C1 segment of cervical spinal cord (tissue), 14 donors: ENCODE data around the gene PAAF1.

ENCODE experiments used
- DNase-seq, 14 donors: peaks; one replicate each; lab custom pipeline; 2025; lab: John Stamatoyannopoulos, UW

PAAF1 gene, protein sequence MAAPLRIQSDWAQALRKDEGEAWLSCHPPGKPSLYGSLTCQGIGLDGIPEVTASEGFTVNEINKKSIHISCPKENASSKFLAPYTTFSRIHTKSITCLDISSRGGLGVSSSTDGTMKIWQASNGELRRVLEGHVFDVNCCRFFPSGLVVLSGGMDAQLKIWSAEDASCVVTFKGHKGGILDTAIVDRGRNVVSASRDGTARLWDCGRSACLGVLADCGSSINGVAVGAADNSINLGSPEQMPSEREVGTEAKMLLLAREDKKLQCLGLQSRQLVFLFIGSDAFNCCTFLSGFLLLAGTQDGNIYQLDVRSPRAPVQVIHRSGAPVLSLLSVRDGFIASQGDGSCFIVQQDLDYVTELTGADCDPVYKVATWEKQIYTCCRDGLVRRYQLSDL

DNA sequence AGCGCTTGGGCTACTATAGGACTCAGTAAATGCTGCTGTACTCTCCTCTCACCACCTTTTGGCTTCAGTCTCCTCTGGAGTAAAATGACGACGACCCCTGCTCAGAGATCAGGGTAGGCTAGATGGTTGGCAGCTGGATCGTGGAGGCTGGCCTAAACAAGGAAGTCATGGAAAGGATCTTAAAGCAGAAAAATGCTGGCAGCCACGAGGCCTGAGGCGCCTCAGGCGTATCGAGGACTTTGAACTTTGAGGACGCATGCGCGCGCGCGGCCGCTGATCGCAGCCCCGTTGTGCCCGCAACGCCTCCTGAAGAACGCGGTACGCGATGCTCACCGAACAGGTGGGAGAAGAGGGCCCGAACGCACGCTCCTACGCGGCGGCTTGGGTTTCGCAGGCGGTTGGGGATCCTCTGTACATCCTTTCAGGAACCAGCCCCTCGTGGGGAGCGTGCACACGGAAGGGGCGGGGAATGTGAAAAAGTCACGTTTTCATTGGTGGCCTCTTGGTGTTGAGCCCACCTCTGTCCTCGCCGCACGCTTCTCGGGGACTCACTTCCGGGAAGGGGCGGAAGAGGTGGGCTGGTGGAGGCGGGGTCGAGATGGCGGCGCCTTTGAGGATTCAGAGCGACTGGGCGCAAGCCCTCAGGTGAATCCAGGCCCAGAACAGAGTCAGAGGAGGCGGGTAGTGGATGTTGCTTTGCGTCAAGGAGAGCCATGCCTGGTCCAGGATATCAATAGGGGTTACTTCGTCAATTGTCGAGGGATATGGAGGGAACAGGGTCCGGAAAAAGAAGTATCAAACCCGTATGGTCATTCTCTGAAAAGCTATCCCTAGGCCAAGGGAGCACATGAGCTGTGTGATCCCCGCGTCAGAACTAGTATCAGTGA is at the start of gene PAAF1, which contains the start of gene COA4:
Gene PAAF1, plus strand, starts transcription at position 576 of the 887 bp plus-strand sequence. Its CDS starts 23 bp downstream, at position 599.
Gene COA4, minus strand, starts transcription at position 423 of the 887 bp plus-strand sequence. CDS start 3,468 bp downstream, outside the sequence.
- peak; percentile 64 to 96 (median 90) for DNase-seq

DNA sequence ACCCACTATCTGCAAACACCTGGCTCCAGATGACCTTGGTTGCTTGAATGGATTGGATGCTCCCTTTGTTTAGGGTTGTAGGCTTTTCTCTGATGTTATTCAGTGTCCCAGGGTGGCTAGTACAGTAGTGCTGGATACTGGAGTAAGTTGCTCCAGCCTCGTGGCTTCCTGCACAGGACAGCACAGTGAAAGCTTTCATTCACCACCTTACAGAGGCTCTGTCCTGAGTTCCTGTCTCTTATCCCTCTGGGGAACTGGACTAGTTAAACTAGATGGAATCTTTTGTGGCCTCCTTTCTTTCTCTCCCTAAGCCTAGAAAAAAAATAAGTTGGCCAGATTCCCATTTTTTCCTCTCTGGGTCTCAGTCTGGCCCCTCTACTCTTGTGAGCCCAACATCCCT is 46.5 kb upstream of the PAAF1 start:
- DNase-seq, result no peak

DNA sequence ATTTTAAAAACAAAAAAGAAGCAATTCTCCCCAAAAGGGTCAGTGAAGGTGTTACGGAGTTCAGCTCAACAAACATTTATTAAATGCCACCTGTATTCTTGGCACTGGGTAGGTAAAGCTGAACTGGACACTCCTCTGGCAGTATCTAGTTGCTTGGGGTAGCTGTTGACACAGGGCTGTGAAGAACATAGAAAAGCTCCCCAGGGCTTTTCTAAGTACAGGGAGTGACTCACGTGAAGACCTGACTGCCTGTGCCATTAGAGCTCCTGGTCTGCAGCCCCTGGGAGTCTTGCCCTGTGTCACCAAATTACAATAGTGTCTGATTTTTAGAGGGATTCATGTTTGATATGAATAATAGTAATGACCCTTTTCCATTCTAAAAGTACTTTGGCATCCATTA is 43.7 kb upstream of the PAAF1 start:
- DNase-seq, result no peak

DNA sequence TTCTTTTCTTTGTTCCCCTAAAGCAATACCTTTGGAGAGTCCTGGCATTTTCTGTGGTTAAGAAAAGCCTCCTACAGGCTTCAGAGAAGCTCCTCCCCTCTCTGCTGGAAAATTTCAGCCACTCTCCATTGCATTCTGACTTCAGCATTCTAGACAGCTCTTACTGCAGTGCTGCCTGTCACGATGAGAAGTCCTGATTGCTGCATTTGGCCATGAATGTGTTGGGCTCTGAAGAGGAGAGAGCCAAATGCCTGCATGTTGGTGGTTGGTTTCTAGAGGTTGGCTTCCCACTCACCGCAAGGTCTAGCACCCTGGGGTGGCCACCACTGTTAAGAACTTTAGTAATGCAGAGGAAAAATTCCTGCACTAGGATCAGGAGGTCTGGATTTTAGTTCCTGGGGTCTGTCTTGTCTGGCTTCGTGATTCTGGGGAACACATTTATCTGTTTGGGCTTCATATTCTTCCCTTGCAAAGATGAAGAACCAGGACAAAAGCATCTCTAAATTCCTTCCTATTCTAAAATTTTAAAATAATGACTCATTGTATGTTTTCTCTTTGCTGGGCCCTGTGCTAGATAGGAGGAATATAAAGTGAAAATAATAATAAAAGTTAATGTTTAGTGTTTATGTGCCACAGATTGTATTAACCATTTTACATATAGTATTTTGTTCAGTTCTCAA is 38.2 kb upstream of the PAAF1 start:
- peak in 1 of 14 donors; percentile 6 for DNase-seq

DNA sequence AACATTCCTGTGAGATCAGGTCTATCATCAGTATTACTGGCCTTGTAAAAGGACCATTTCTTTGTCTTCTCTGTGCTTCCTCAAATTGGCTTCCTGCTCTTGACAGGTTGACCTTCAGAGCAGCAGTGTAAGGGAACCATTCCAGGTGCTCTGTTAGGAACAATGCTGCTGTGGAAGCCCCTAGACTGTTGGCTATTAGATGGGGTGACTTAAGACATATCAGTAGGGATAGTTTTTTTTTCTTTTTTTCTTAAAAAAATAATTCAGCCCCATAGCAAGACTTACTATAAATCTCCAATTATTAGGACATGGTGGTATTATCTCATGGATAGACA is 37.7 kb upstream of the PAAF1 start:
- no peak for DNase-seq

DNA sequence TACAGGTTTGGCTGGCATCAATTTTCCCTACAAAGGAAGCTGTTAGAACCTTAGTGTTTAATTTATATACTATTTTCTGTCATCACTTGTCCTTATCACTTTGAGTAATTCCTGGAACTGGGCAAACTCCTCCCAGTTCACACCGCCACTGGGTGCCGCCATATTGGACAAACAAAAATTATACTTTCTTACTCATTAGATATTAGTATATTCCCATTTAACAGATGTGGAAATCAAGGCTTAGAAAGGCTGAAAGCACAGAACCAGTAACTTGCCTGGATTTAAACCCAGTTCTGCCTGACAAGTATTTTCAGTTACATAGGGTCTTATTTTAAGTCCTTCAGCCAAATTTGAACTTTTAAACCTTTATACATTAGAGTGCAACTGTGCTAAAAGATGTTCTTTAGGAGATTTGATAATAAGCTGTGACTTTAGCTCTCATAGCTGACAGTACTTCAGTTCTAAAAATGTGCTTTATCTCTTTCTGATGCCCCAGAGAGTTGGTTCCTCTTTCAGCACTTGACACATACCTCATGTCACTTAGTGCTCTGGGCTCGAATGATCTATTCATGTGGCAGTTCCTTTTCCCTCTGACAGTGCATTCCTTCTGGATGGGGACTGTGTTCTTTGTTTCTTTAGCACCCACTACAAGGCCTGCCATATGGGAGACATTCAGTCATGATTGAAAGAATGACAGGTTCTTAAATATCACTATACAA is 25.6 kb upstream of the PAAF1 start:
- no peak for DNase-seq

DNA sequence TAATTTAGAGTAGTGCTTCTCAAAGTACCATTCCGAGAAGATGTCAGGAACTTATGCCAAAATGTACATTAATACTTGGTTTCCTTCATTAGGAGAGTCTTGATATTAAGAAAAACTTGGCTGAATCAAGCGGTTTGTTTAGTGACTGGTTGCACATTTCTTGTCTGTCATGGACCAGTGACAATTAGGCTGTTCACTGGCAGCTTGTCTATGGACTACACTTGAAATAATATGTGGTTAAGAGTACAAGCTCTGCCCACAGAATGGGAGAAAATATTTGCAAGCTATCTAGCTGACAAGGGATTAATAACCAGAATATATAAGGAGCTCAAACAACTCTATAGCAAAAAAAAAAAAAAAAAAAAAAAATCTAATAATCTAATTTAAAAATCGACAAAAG is 24.8 kb upstream of the PAAF1 start:
- no peak for DNase-seq

DNA sequence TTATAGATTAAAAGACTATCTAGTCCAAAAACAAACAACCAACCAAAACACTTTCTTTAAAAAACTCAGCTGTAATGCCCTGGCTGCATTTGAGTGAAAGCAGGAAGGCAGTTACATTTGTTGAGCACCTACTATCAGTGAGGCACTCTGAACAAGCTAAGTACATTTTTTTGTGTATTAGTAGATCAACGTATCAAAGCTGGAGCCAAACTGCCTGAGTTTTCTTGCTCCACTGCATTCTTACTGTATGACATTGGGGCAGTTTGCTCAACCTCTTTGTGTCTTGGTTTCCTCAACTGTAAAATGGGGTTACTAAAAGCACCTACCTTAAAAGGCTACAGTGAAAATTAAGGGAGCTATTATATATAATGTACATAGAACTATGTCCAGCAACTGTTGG is 22.1 kb upstream of the PAAF1 start:
- DNase-seq, result no peak

DNA sequence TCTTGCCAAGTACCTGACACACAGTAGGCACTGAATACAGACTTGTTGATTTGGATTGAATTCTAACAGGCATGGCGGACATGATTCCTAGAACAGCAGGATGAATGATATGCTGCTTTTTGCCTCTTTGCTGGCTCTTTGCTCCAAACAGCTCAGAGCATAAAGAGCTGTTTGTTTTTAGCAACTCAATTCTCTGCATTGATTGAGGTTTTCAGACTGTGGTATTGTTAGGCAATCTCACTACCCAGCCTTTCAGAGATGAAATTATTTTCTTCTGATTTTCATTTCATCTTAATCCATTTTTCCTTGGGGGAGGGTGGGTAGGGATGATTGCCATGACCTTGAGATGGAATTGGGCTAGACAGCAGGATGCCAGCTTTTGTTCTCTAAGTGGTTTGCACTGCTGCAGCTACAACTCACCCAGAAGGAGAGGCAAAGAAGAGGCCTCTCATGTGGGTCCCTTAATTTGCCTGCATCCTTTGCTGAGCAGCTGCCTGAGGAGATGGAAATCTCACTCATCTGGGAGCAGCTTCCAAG is 20.7 kb upstream of the PAAF1 start:
- DNase-seq, result peak in 8 of 14 donors; percentile 11 to 58 (median 43)

DNA sequence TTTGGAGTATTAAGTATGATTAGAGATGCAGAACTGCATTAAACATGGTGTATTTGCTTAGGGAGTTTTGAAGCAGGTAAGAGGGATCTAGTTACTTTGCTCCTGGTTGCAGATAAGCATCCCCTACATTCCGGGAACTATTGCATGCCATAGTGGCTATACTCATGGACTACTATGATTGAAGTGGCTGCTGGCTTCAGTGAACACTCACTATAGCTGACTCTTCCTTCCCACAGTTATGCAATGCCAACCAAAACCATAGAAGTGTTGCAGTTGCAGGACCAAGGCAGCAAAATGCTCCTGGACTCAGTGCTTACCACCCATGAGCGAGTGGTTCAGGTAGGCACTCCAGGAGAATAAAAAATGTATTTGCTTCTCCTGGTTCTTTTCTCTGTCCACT is 17.1 kb upstream of the PAAF1 start:
- no peak for DNase-seq

DNA sequence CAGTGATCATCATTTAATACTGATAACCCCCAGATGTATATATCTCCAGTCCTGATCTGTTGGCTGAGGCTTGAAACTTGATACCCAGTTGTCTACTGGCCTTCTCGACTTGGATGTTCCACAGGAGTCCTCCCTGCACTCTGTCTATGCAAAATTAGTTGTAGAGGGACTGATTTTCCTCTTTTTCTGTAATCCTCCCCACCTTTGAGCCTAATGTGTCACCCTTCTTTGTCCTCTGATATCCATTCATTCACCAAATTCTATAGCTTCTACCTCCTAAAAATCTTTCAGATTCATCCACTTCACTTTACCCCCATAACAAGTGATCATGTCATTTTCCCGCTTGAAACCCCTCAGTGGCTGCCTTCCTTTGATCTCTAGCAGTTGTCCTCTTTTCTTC is 16.6 kb upstream of the PAAF1 start:
- DNase-seq, result no peak

DNA sequence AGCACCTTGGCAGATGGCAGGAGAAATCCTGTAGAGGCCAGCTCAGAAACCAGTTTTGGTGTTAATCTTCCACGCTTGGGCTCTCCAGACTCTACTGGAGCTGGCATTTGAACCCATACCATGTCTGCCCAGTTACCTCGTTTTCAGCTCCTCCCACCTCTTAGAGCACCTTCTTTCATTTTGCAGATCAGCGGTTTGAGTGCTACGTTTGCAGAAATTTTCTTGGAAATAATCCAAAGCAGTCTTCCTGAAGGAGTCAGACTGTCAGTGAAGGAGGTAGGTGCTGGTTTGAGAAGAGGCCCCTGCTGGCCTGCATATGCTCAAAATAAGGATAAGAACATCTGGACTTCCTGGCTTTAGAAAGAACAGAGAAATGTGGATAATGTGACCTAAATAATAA is 13.8 kb upstream of the PAAF1 start:
- no peak for DNase-seq

DNA sequence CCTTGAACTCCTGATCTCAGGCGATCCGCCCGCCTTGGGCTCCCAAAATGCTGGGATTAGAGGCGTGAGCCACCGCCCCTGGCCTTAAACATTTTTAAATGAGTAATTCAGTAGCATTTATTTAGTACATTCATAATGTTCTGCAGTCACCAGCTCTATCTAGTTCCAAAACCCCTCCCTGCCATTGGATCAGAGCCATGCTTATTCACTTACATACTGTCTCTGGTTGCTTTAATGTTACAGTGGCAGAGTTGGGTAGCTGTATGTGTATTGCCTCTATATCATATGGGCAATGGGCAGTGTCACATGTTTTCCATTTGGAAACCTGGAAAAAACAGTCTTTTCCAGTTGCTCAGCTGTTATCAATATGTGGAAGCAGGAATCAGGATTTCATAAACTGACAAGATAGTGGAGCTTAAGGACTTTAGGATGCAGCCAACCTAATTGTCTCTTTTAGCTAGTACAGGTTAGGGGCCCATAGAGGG is 10.7 kb upstream of the PAAF1 start:
- no peak for DNase-seq

DNA sequence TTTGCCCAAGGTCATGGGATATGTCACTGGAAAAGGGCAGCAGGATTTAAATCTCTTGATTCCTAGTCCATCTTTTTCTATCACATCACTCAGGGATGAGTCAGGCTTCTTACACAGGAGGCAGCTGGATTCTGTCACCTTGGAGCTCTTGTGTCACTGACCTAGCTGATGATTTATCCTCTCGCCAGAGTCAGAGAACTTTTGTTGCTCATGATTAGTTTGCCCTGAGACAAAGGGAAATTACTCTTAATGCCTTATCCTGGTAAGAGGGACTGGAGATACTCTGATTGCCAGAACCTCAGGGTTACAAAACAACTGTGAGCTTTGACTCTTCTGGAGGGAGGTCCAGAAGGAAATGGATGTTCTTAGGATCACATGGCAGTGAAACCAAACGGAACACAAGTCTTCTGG is 10.2 kb upstream of the PAAF1 start:
- no peak for DNase-seq

DNA sequence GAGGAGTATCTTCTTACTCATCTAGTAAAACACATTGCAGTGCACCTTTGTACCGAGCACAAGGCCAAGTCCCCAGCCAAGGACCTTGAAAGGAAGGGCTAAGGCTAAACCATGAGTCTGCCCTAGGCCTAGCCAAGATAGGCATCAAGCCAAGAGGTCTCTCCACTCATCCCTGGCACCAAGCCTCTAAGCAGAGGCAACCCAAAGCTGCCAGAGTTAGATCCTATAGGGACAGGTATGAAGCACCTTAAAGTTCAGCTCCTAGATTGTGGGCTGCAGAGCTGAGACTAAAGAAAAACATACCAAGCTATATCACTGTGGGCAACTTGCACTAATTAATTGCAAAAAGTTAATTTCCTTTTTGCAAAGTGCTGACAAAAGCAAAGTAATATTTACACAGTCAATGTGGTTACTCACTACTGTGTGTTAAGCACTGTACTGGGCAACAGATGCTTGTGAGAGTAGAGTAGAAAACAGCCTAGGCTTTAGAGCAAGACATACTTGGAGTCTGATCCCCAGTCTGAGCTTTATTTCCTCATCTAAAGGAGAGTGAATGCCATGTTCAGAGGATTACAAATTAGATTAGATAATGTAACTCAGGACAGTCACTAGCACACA is 7.4 kb upstream of the PAAF1 start:
- DNase-seq, result no peak

DNA sequence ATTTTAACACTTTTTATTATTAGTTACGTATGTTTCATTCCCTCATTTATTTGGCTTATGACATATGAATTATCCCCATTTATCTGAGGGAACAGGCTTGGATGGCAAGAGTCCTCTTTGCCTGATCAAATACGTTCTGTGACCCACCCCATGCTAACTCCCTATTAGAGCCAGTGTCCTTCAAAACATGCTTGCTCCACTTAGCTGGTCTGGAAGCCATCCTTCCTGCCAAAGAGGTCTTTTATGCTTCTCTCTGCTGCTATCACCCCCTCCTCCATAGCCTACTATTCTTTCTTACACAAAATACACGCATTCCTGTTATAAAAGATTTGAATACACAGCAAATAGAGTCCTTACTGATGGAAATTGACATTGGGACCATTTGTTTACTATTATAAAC is 6.5 kb upstream of the PAAF1 start:
- no peak for DNase-seq

DNA sequence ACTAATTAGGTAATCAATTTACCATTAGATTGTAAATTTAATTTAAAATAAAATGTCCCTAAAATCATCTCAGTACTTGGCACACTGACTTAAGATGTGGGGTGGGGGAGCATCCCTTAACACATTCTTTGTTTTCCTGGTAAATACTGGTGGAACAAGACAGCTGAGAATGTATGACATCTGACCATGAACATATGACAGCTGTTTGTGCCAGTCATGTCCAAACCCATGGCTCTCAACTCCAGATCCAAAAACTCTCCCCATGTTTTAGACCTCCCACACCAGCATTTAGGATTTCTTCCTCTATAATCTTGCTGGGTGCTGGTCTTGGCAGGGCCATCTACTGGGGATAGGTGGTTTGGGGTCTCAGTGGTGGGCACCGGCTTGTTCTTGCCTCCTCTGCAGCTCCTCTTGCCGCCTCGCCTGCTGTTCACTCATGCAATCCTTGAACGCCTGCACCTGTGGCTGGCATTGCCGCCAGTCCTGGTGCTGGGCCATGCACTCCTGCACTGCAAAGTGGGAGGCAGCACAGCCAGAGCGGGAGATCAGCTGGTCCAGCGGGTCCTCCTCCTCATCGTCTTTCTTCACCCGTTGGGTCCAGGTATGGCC is 3.9 kb upstream of the PAAF1 start:
- DNase-seq, result no peak

DNA sequence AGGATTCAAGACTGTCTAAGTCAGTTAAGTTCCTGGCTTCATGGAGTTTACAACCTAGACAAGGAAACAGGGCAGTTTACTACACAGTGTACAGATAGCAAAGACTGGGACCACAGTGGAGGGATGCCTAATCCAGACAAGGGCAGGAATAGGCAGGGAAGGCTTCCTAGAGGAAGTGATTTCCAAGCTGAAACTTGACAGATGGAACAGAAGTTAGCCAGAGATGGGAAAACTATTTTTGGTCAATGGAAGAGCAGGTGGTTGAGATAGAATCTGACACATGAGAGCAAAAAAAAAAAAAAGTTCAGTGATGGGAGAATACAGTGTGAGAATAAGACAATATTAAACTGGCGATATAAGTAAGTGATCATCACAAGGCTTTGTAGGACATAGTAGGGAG is 1.4 kb upstream of the PAAF1 start:
- DNase-seq, result no peak

DNA sequence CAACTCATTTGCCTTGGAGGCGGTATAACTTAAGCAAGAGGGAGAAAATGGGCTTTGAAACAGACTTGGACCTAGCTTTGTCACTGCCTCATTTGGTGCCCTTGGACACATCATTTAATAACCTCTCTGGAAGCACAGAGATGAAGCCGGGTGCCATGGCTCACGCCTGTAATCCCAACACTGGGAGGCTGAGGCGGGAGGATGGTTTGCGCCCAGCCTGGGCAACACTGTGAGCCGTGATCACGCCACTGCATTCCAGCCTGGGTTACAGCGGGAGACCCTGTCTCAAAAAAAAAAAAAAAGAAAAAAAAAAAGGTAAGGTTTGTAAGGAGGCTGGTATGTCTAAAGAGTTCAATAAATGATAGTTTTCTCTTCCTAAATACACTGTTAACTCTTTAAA is 959 bp upstream of the PAAF1 start:
- DNase-seq, result no peak

DNA sequence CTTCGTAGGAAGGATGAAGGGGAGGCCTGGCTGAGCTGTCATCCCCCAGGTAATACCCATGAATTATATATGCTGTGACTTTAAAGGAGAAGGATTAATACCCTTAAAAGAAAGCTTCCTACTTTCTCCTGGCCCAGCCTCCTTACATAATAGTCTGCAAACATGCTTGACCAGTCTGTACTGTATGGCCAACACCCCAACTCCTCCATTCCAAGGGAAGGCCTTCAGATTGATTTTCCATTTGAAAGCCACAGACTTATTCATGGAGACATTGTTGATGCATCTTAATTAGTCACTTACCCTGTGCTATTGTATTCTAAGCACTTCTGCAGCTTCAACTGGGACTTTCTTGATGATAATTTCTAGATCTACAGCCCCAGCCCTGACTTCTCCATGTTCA is 2.0 kb downstream of the PAAF1 start:
- no peak for DNase-seq
